GM12892 (cell line): ENCODE measurements around the gene F2RL2.

ENCODE experiments used
- POLR2A ChIP-seq: IDR thresholded peaks from 2 replicates; pipeline ENCODE4 v1.6.1; 2011; ENCODE audit warnings: low read depth, low read length, control low read depth
- TAF1 ChIP-seq: IDR thresholded peaks from 2 replicates; pipeline ENCODE4 v1.6.1; 2011; ENCODE audit warnings: low read depth, mild to moderate bottlenecking, control low read depth, low read length, borderline replicate concordance

DNA sequence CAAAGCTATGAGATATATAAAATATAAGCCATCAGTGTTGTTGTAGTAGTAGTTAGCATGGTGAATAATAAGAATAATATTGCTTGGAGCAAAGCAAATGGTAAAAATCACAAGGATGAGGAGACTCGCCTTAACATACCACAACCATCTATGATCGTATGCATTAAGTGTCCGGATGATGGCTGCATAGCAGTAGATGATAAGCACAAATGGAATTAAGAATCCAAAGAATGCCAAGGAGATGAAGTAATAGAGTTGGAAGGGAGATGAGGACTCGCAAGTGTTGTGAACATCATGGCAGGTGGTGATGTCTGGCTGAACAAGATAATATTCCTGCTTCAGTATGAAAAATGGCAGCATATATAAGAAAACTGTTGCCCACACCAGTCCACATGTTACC is 5.5 kb downstream of the F2RL2 start:
- TF ChIP-seq POLR2A: no peak
- TF ChIP-seq TAF1: no peak
